Psoas muscle (tissue), 8 donors: ENCODE measurements around the gene PIP4K2C. TPM values are rescaled to one million over a fixed set of nuclear protein-coding genes. Genes with fewer than 3 reads are reported as not detected.

Source experiments
- ATAC-seq, 4 donors: fragments of 200-7000 bp; cut with Tn5 transposase; one replicate each; pipeline ENCODE4 v1.9.1; 2020; ENCODE audit warnings: moderate library complexity in 3 of 4, mild to moderate bottlenecking in 2 of 4
- DNase-seq, 2 donors: peaks; one replicate each; pipeline ENCODE4 v3.0.0-alpha.2; 2020
- H3K27ac ChIP-seq: fragments of 200-600 bp; one replicate; pipeline ENCODE4 v1.8.0; 2022
- H3K27me3 ChIP-seq, 3 donors: fragments of 200-600 bp in 1 of 3; one replicate each; pipeline versions ENCODE4 v1.6.1 to v1.8.0; 2013 to 2022; ENCODE audit warnings: low read length in 2 of 3, mild to moderate bottlenecking in 2 of 3, moderate library complexity in 1 of 3; ENCODE audit not compliant: insufficient read depth in 3 of 3
- H3K36me3 ChIP-seq, 2 donors: fragments of 200-600 bp in 1 of 2; one replicate each; pipeline versions ENCODE4 v1.6.1 to v1.8.0; 2013 to 2022; ENCODE audit warnings: low read depth in 1 of 2, mild to moderate bottlenecking in 1 of 2, moderate library complexity in 1 of 2; ENCODE audit not compliant: insufficient read depth in 1 of 2
- H3K4me1 ChIP-seq: fragments of 200-600 bp; one replicate; pipeline ENCODE4 v1.8.0; 2022
- H3K4me3 ChIP-seq: fragments of 200-600 bp; one replicate; pipeline ENCODE4 v1.8.0; 2022; ENCODE audit warnings: mild to moderate bottlenecking
- H3K9me3 ChIP-seq: fragments of 200-600 bp; one replicate; pipeline ENCODE4 v1.8.0; 2022
- CTCF ChIP-seq: fragments of 200-600 bp; IDR thresholded peaks from one replicate; pipeline ENCODE4 v1.8.0; 2022; ENCODE audit warnings: antibody characterized with exemption
- WGBS, 3 donors: extraction: QIAGEN DNeasy Blood & Tissue Kit; methylation state at CpG; one replicate each; pipeline versions ENCODE4 v1.1.6 to v1.1.7; 2013; 5-methylcytosine and 5-hydroxymethylcytosine counted together
- intact Hi-C, 2 donors: fragments of 100-400 bp; cut with DNase I; formaldehyde crosslinking; loops; one replicate each; pipeline versions ENCODE4 v1.11.0 to v1.14.2; 2022
- polyA plus RNA-seq, 3 donors: library from polyadenylated mRNA; stranded (reverse); fragments of 200-250 nt; gene quantifications; one replicate each; pipeline ENCODE4 v1.2.3, GENCODE V29; 2013
- total RNA-seq, 4 donors: library from RNA; stranded (reverse); fragmentation: NEBNext Ultra II Directional in 2 of 4; extraction: Animal tissue kit (Norgen Biotek cat#: 25700) in 2 of 4; gene quantifications; one replicate each; pipeline versions ENCODE4 v1.2.1 to v1.2.4, GENCODE V29; 2021 to 2023
- donor health status: healthy with polysubstance abuse.
- donor health status: DM: no; HTN: no; CAD: no; lungs with moderate emphysema.
- donor health status: Bipolar disorder and iron deficiency.
- donor health status: healthy.
- donor health status: DM: yes; HTN: yes; CAD: no.
- donor health status: DM: no; HTN: no; CAD: no.
- donor health status: DM: no; HTN: no; CAD: no.
- donor health status: DM: yes; HTN: yes; CAD: no.

The PIP4K2C gene
- total and polyA plus RNA-seq, 7 donors: 7.7 to 16.4 (median 10.1) TPM

GRCh38 chr12:57582440-57582839 is 8.6 kb upstream of the PIP4K2C start:
- Histone ChIP-seq H3K4me1 (no peaks in the 10 kb centered on the region), H3K4me3 (no peak overlapping the region), H3K27ac (no peak overlapping the region), H3K9me3 (no peaks in the 10 kb centered on the region), H3K36me3 (no peaks in the 10 kb centered on the region), H3K27me3 (peaks cover 2 to 5% (median 4%) of the 10 kb centered on the region in 3 donors)
- intact Hi-C loops: loop anchor here (2.0 kb wide), 2 partner anchors 38 to 50 kb away; partner anchors contain the start of gene B4GALNT1 (in 1 of the 2)
- DNase-seq: no peak
- no peak for ATAC-seq
- TF ChIP-seq CTCF: no peak
- WGBS, 3 donors: 100% methylated on average over 1 of the region's 1 CpG

- DNase-seq (peak in 1 of 2 donors; percentile 27), ATAC-seq (peak; percentile 95 to 99 (median 97))
- Histone ChIP-seq H3K27ac (no peak overlapping the region), H3K4me1 (no peaks in the 10 kb centered on the region), H3K9me3 (no peaks in the 10 kb centered on the region), H3K4me3 (no peak overlapping the region), H3K27me3 (peaks cover 2 to 9% (median 4%) of the 10 kb centered on the region in 3 donors), H3K36me3 (no peaks in the 10 kb centered on the region)
- TF ChIP-seq CTCF: peak; percentile 94
- 44 to 47% (median 44%) methylated on average over 13 of the region's 13 CpGs for WGBS, 3 donors
- intact Hi-C loops: loop anchor here (2.0 kb wide), 2 partner anchors 38 to 50 kb away; partner anchors contain the start of gene B4GALNT1 (in 1 of the 2)
Observed at GRCh38 chr12:57583008-57583831, 7.8 kb upstream of the PIP4K2C start.

- Histone ChIP-seq H3K4me1 (no peaks in the 10 kb centered on the region), H3K4me3 (no peak overlapping the region), H3K36me3 (no peaks in the 10 kb centered on the region), H3K27ac (no peak overlapping the region), H3K27me3 (peaks cover 4 to 11% (median 4%) of the 10 kb centered on the region in 3 donors), H3K9me3 (no peaks in the 10 kb centered on the region)
- no peak for DNase-seq
- peak in 1 of 4 donors; percentile 14 for ATAC-seq
- no peak for TF ChIP-seq CTCF
- WGBS, 3 donors: 84 to 96% (median 90%) methylated on average over 2 of the region's 2 CpGs
- intact Hi-C loops: loop anchor here in 1 of 2 donors (1.0 kb wide), 1 partner anchor 37 kb away; no protein-coding TSS in a partner anchor
Observed at GRCh38 chr12:57584050-57584449, 6.9 kb upstream of the PIP4K2C start.

- intact Hi-C loops: loop anchor here in 1 of 2 donors (1.0 kb wide), 1 partner anchor 37 kb away; no protein-coding TSS in a partner anchor
- no peak for ATAC-seq
- no peak for DNase-seq
- Histone ChIP-seq H3K4me3 (no peak overlapping the region), H3K27me3 (peaks cover 4 to 11% (median 4%) of the 10 kb centered on the region in 3 donors), H3K9me3 (no peaks in the 10 kb centered on the region), H3K4me1 (no peaks in the 10 kb centered on the region), H3K27ac (no peak overlapping the region), H3K36me3 (no peaks in the 10 kb centered on the region)
- no peak for TF ChIP-seq CTCF
Observed at GRCh38 chr12:57584690-57585089, 6.3 kb upstream of the PIP4K2C start.
